HFFc6 (cell line): ENCODE data around the gene ALDOA. TPM values are rescaled to one million over a fixed set of nuclear protein-coding genes. Genes with fewer than 3 reads are reported as not detected.

Experiments used
- DNase-seq: peaks from one replicate; pipeline ENCODE4 v3.0.0-alpha.2; 2018
- H3K27ac Mint-ChIP-seq: 2 replicates; pipeline ENCODE4 v1.8.0; 2020; ENCODE audit warnings: mild to moderate bottlenecking, mixed read lengths
- H3K27me3 Mint-ChIP-seq: 2 replicates; pipeline ENCODE4 v1.8.0; 2021; ENCODE audit warnings: mild to moderate bottlenecking, moderate library complexity, mixed read lengths; ENCODE audit not compliant: insufficient read depth
- H3K36me3 Mint-ChIP-seq: 2 replicates; pipeline ENCODE4 v1.8.0; 2021; ENCODE audit warnings: low read depth, mixed read lengths
- H3K4me1 Mint-ChIP-seq: 2 replicates; pipeline ENCODE4 v1.8.0; 2020; ENCODE audit warnings: low read depth, mixed read lengths
- H3K4me3 Mint-ChIP-seq: 2 replicates; pipeline ENCODE4 v1.8.0; 2020; ENCODE audit warnings: mild to moderate bottlenecking, moderate library complexity, mixed read lengths
- H3K9me3 Mint-ChIP-seq: 2 replicates; pipeline ENCODE4 v1.8.0; 2020; ENCODE audit warnings: mild to moderate bottlenecking, mixed read lengths
- total RNA-seq, 6 experiments: library from RNA; stranded (reverse); fragmentation: NEBNext Ultra II Directional; extraction: Animal tissue kit (Norgen Biotek cat#: 25700); gene quantifications; 2 replicates in 1 of 6; 3 replicates in 5 of 6; pipeline ENCODE4 v1.2.3, GENCODE V29; 2021
- TF ChIP-seq, protein P1 (sequence below): fragments of 200-600 bp; sonication (generic); IDR thresholded peaks from 2 replicates; pipeline ENCODE4 v1.5.0; 2021; ENCODE audit warnings: antibody characterized with exemption, mild to moderate bottlenecking

ALDOA gene
- total RNA-seq, 6 experiments from 2014 or later, result 1,621 to 1,937 (median 1,752) TPM

DNA sequence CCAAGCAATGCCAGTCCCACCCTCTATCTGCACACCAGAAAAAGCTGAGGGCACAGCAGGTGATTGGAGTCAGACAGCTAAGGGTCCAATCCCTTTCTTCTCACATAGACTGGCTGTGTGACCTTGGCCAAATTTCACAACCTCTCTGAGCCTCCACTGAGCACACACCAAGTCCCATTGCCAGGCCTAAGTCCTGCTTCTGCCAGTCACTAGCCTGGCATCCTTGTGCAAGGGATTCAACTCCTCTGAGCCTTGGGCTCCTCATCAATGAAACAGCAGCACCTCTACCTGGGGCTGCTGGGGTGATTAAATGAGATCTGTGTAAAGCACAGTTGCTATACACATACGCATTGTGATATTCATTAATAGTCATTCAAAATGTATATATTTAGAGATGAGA is 19.0 kb upstream of the ALDOA start:
- Mint-ChIP-seq H3K36me3 (0 out of 2 replicates have a peak, but pooled peaks cover 2% of the 10 kb centered on the region), H3K4me1 (peaks cover 11% of the 10 kb centered on the region), H3K27ac (no peak overlapping the region), H3K9me3 (no peaks in the 10 kb centered on the region), H3K4me3 (no peak overlapping the region), H3K27me3 (peaks cover 2% of the 10 kb centered on the region; the same call in 1 of the 2 replicates)
- TF ChIP-seq, protein P1, sequence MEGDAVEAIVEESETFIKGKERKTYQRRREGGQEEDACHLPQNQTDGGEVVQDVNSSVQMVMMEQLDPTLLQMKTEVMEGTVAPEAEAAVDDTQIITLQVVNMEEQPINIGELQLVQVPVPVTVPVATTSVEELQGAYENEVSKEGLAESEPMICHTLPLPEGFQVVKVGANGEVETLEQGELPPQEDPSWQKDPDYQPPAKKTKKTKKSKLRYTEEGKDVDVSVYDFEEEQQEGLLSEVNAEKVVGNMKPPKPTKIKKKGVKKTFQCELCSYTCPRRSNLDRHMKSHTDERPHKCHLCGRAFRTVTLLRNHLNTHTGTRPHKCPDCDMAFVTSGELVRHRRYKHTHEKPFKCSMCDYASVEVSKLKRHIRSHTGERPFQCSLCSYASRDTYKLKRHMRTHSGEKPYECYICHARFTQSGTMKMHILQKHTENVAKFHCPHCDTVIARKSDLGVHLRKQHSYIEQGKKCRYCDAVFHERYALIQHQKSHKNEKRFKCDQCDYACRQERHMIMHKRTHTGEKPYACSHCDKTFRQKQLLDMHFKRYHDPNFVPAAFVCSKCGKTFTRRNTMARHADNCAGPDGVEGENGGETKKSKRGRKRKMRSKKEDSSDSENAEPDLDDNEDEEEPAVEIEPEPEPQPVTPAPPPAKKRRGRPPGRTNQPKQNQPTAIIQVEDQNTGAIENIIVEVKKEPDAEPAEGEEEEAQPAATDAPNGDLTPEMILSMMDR, result no peak
- DNase-seq, result no peak

DNA sequence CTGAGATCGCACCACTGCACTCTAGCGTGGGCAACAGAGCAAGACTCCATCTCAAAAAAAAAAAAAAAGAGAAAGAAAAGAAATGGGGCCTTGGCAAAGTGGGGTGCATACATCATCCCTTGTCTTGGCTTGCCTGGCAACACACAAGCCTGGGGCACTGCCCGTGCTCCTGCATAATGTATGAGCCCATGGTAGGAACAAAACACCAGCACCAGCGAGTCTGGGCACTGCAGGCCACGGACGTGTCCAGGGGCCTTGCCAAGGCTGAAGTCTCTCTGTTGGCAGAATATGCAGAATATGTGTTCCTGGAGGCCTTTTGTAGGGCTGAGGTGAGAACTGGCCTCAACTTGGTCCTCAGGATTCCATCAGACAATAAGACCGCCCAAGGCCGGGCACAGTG is 15.7 kb upstream of the ALDOA start:
- DNase-seq, result no peak
- no peak overlapping the region for H3K27ac Mint-ChIP-seq
- H3K27me3 Mint-ChIP-seq, result peaks cover 2% of the 10 kb centered on the region

DNA sequence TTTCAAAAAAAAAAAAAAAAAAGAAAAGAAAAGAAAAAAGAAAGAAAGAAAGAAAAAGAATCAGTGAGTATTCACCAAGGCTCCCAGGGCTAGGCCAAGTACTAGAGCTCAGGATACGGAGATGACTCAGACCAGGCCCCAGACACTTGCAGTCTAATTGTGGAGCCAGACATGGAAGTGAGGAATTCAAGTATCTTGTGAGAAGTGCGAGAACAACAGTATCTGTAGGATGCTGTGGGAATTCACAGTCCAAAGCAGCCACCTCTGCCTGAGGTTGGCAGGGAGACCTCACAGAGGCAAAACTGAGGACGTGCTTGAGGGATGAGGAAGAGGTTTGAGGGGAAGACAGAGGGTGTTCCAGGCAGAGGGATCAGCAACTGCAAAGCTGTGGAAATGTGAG is 14.0 kb upstream of the ALDOA start:
- TF ChIP-seq, protein P1, result no peak
- Mint-ChIP-seq H3K27ac (peak overlapping the region; percentile 92), H3K4me3 (peak overlapping the region; percentile 81), H3K36me3 (peaks cover 4% of the 10 kb centered on the region; the same call in 1 of the 2 replicates), H3K27me3 (peaks cover 2% of the 10 kb centered on the region), H3K4me1 (peaks cover 36% of the 10 kb centered on the region), H3K9me3 (no peaks in the 10 kb centered on the region)
- peak; percentile 74 for DNase-seq

More for the DNA sequence above, 15.7 kb upstream of the ALDOA start:
- H3K4me3 Mint-ChIP-seq, result no peak overlapping the region
- peaks cover 30% of the 10 kb centered on the region for H3K4me1 Mint-ChIP-seq
- no peaks in the 10 kb centered on the region for H3K9me3 Mint-ChIP-seq
- TF ChIP-seq, protein P1, result no peak
- H3K36me3 Mint-ChIP-seq, result 0 out of 2 replicates have a peak, but pooled peaks cover 4% of the 10 kb centered on the region

DNA sequence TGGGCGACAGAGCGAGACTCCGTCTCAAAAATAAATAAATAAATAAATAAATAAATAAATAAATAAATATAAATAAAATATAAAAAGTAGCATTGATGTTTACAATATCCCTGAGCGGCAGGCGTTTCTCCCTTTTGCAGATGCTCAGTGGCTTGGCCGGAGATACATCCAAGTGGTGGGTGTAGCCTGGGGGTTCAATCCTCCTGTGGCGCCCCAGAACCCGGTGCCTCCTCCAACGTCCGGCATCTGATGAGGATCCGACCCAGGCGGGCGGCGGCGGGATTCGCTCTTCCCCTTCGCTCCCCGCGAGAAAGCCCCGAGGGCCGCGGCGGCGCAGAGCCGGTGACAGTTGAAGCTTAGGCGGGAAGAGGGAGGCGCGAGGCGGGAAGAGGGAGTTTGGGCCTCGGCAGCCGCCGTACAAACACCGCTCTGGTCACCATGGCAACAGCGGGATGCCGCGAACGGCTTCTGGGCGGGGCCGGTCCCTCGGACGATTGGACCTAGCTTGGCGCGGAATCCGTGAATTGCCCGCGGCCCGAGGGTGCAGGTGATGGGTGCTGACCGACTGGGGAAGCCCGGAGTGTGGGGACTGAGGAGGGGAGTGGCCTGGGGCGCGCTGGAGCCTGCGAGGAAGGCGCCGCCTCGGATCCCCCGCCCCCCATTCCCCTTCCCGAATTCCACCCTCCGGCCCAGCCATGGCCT is 12.7 kb upstream of the ALDOA start:
- Mint-ChIP-seq H3K27ac (peak overlapping the region; percentile 86), H3K4me3 (peak overlapping the region; percentile 90), H3K9me3 (no peaks in the 10 kb centered on the region), H3K36me3 (peaks cover 4% of the 10 kb centered on the region; the same call in 1 of the 2 replicates), H3K4me1 (peaks cover 36% of the 10 kb centered on the region), H3K27me3 (peaks cover 2% of the 10 kb centered on the region)
- DNase-seq, result peak; percentile 93
- TF ChIP-seq, protein P1, result no peak

DNA sequence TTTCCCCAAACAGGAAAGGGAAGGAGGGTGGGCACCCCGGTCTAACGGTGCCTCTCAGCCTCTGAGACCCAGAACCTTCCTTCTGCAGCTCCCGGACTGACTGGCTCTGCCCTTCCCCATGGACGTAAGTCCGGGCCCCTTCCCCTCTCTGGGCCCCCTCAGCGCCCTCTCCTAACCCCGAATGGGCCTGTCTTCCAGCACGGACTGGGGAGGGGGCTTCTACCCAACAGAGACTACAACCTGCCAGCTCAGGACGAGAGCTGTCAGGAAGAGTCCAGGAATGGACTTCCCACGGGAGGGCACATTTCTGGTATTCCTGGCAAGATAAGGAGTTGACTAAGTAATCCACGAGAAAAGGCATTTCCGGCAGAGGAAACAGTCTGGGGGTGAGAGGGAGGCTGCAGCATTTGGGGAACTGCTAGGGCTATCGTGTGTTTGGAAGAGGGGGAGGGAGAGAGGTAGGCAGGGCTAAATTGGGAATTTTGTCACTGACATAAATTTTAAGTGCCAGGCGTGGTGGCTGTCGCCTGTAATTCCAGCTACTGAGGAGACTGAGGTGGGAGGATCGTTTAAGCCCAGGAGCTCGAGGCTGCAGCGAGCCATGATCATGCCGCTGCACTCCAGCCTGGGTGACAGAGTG is 12.1 kb upstream of the ALDOA start:
- Mint-ChIP-seq H3K4me1 (peaks cover 36% of the 10 kb centered on the region), H3K9me3 (no peaks in the 10 kb centered on the region), H3K27ac (peak overlapping the region; percentile 86), H3K27me3 (peaks cover 2% of the 10 kb centered on the region), H3K36me3 (peaks cover 4% of the 10 kb centered on the region; the same call in 1 of the 2 replicates), H3K4me3 (peak overlapping the region; percentile 90)
- DNase-seq, result peak; percentile 68
- TF ChIP-seq, protein P1, result no peak
